ENCODE results near the gene APBB2.

- TF ChIP-seq CTCF (IDR thresholded peaks at IDR 0.05), result no peak
- no peak for TF ChIP-seq POLR2A (IDR thresholded peaks at IDR 0.05)
Measured at GRCh38 chr4:41044791-41045190, 169.6 kb downstream of the APBB2 start.
